SU-DHL-6 (cell line): Measurements from ENCODE around the gene AQP12B.
"Not testable (repeated sequence)": the region's sequence is repeated elsewhere in the genome, so short reads cannot be mapped to it uniquely, and the experiment has no call there.

Experiments
- EZH2phosphoT487 ChIP-seq: fragments of 200-600 bp; sonication (generic), shearing (Covaris generic); conservative IDR thresholded peaks from 2 replicates; pipeline ENCODE4 v1.6.1; 2018; ENCODE audit warnings: mild to moderate bottlenecking, antibody characterized with exemption, low read length, moderate library complexity, mixed read lengths
- TF ChIP-seq, protein P1 (sequence below): fragments of 200-600 bp; sonication (generic); IDR thresholded peaks from one replicate; pipeline ENCODE4 v1.5.1; 2017; ENCODE audit warnings: antibody characterized with exemption, mild to moderate bottlenecking, low read length, moderate library complexity; ENCODE audit not compliant: insufficient read depth, poor library complexity, severe bottlenecking

DNA sequence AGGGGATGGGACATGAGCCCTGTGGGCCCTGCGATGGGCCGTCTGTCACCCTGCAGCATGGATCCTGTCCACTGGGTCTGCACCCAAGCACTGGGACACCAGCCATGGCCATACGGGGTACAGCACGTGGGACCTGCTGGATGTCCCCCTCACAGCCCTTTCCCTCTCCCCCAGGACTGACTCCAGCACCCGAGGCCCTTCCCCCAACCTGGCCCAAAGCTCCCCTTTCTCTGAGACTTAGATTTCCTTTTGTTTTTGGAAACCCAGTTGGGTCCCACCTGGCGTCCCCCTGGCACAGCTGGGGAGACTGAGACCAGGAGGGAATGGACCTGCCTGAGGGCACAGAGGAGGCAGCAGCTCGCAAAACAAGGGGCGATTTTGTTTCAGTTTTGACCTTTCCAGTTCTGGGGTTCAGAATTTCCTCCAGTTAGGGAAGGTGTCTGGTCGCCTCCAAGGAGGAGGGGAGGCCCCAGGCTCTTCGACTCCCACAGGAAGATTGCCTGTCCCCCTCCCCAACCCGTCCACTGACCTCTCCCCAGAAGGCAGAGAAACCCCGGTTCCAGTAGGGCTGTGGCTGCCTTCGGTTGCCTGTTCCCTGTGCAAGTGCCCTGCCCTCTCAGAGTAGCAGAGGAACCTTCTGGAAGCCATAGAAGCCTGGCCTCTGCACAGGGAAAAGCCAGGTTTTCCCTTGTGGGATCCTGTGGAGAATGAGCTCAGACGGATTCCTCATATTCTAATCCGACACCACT is 1.5 kb upstream of the AQP12B start:
- TF ChIP-seq, protein P1, sequence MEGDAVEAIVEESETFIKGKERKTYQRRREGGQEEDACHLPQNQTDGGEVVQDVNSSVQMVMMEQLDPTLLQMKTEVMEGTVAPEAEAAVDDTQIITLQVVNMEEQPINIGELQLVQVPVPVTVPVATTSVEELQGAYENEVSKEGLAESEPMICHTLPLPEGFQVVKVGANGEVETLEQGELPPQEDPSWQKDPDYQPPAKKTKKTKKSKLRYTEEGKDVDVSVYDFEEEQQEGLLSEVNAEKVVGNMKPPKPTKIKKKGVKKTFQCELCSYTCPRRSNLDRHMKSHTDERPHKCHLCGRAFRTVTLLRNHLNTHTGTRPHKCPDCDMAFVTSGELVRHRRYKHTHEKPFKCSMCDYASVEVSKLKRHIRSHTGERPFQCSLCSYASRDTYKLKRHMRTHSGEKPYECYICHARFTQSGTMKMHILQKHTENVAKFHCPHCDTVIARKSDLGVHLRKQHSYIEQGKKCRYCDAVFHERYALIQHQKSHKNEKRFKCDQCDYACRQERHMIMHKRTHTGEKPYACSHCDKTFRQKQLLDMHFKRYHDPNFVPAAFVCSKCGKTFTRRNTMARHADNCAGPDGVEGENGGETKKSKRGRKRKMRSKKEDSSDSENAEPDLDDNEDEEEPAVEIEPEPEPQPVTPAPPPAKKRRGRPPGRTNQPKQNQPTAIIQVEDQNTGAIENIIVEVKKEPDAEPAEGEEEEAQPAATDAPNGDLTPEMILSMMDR, result not testable (repeated sequence)
- not testable (repeated sequence) for TF ChIP-seq EZH2phosphoT487
